Measurements from ENCODE around the gene CCDC61.

CCDC61 gene

DNA sequence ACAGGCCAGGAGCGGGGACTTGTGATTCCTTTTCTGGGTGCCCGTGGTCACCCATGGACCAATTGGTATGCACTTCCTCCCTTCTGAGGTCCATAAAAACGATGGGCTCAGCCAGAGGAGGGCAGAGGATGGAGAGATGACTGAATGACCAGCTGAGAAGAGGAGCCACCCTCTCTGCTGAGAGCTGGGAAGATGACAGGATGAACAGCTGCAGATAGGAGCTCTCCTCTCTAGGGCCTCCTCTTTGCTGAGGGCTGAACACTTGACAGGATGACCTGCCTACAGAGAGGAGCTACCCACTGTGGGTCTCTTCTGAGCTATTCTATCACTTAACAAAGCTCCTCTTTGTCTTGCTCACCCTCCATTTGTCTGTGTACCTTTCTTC, 41.5 kb downstream of the CCDC61 start:
- in situ Hi-C loops (cut with MboI; ENCODE audit: low sequenced_read_pairs) = no loop called here

DNA sequence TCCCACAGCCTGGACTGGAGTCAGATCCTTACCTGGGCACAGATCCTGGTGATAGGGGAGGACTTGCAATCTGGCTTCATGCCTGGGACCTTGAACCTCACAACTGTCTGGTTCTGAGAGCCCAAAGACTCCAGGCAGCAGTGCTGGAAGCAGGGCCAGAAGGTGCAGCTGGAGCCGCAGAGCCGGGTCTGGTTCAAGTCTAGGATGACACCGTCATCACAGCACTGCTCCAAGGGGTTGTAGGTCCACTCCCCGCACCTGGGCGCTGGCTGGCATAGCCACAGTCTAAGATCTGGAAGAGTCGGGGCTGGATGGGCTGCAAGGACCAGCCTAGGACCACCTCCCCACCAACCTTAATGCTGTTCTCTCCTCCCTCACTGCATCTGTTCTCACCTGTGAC, 44.9 kb downstream of the CCDC61 start:
- in situ Hi-C loops (cut with MboI; ENCODE audit: low sequenced_read_pairs) = no loop called here

DNA sequence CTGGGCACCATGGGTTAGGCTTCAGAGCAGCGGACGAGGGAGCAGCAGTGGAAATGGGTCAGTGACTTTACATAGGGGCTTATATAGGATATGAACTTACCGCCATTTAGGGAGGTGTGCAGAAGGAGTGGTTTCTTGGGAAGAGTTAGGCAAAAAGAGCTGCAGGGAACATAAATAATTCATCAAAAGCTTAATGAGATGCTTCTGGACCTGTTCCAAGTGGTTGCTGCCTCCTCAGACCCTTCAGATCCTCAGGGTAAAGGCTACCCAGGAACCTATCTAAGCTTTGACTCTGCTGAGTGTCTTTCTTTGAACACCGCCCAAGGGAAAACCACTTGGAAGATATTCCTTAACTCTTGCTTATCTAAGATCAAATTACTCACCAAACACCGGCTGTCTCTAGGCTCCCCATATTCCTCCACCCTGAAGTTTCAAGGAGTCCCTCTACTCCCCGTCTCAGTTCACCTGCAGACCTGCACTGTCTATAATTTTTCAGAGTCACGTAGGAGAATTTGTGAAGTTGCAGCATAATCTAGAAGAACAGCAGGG, 45.8 kb downstream of the CCDC61 start, which contains the start of gene IGFL4:
IGFL4 (minus strand) TSS at position 51 of the 549 bp plus-strand sequence; CDS start at position 11, 40 bp downstream.
- in situ Hi-C loops (cut with MboI; ENCODE audit: low sequenced_read_pairs) = no loop called here

DNA sequence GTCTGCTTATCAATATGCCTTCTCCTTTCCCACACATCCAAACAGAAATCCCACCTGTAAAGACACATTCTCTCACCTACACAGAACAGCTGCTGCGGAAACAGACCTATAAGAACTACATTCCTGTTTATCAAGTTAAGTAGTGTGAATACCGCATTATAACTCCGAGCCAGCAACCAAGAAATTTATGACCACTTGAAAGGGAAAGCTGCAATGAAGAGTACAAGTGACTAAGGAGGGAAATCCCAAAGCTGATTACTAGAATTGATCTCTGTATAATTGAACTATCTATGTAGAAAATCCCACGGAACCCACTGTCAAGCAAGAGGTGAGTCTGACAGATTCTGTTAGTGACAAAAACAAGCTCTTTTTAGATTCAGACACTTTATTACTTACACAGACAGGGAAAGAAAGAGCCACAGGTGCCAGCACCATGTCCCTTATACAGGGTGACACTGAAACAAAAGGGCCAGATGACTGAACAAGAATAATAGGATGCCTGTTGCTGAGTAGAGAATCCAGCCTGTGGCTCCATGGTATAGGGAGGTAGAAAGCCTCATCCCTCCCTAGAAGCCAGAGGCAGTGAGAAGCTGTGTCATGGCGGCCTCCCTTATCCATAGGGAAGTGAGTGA, 47.1 kb downstream of the CCDC61 start:
- in situ Hi-C loops (cut with MboI; ENCODE audit: low sequenced_read_pairs) = no loop called here

DNA sequence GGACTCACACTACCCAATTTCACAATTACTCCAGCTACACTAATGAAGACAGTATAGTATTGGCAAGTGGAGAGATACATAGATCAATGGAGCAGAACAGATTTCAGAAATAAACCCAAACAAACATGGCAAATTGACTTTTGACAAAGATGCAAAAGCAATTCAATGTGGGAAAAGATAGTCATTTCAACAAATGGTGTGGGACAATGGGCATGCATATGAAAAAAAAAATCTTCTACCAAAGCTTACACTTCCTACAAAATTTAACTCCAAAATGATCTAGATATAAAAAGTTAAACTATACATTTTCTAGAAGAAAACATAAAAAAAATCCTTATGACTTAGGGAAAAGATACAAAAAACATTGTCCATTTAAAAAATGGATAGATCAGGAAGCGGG, 48.3 kb downstream of the CCDC61 start:
- in situ Hi-C loops (cut with MboI; ENCODE audit: low sequenced_read_pairs) = no loop called here

DNA sequence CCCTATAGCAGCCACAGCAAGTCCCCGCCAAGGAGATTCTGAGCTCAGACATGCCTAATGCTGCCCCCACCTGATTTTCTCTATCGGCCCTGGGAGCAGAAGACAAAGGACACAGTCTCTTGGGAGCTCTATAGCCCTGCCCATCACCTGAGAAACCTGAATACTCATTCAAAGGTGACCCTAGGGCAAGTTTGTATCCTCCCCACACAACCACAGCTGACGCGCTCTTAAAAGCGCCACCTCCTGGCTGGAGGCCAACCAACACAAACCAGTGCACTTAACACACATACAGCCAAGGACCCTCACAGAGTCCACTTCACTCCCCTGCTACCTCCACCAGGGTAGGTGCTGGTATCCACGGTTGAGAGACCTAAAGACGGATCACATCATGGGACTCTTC, 54.3 kb downstream of the CCDC61 start:
- in situ Hi-C loops (cut with MboI; ENCODE audit: low sequenced_read_pairs) = no loop called here

DNA sequence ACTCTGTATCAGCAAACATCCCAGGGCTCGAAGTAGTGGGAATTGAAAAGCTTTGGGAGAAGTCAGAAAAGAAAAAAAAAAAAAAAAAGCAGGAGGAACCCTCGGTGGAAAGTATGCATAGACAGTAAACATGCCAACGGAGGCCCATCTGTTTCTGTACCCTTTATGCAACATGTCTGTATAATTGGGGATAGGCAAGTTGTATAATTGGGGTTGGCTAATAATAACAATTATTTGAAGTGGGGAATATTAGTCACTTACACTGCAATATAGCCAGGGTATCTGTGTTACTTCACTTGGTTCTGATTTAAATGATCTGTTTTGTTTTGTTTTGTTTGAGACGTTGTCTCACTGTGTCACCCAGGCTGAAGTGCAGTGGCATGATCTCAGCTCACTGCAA, 57.6 kb downstream of the CCDC61 start:
- in situ Hi-C loops (cut with MboI; ENCODE audit: low sequenced_read_pairs) = no loop called here

DNA sequence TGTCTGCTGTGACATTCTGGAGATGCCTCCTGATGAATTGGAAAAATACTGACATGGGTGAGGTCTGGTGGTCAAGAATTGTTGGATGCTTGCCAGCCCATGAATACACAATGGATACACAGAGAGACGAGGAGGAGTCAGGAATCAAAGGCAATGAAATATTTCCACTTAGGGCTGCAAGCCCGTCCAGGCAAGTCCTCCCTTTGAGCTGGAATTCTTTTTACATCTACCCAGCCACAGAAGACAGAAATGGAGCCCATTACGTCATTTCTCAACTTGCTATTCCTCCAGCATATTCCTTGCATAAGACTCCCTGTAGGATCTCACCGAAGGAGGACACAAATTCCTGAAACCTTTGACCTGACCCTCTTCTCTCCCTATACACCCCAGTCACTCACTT, 61.3 kb downstream of the CCDC61 start:
- in situ Hi-C loops (cut with MboI; ENCODE audit: low sequenced_read_pairs) = no loop called here

DNA sequence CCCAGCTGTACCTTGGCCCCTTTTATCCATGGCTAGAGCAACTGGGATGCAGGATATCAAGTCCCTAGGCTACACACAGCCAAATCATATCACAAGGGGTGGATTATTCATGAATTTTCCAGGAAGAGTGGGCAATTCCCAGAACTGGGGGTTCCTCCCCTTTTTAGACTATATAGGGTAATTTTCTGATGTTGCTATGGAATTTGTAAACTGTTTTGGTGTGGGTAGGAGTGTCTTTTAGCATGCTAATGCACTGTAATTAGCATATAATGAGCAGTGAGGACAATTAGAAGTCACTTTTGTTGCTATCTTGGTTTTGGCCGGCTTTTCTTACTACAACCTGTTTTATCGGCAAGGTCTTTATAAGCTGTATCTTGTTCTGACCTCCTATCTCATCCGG, 63.5 kb downstream of the CCDC61 start:
- in situ Hi-C loops (cut with MboI; ENCODE audit: low sequenced_read_pairs) = no loop called here

DNA sequence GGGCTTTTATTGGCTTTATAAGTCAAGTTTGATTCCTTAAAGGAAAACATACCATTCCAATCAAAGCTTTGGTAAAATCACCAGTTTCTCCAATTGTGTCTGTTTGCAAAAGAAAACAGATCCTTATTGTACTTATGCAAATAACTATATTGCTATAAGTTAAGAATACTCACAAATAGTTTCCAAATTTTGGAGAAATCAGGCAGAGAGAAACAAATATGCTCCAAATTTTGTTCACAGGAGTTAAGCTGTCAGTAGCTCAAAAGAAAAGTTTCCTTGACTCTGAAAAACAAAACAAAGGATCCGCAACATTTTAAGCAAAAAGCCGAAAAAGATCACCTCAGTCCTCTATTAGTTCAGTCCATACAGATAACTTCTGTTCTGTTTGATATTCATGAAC, 64.7 kb downstream of the CCDC61 start:
- in situ Hi-C loops (cut with MboI; ENCODE audit: low sequenced_read_pairs) = no loop called here

DNA sequence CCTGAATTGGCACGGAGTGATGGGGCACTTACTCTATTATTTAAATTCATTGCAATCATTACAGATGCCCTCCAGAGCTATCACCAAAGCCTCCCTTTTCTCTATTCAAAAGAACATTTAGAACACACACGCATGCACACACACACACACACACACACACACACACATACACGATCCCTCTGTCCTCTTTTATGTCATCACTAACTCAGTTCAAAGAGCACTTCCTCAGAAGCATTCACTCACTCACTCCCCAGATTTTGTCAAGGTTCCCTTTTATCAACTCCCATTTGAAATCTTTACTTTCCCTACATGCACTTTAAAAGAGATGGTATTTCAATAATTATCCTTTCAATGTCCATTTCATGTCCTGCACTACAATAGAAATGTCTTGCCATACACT, 67.9 kb downstream of the CCDC61 start:
- in situ Hi-C loops (cut with MboI; ENCODE audit: low sequenced_read_pairs) = no loop called here

DNA sequence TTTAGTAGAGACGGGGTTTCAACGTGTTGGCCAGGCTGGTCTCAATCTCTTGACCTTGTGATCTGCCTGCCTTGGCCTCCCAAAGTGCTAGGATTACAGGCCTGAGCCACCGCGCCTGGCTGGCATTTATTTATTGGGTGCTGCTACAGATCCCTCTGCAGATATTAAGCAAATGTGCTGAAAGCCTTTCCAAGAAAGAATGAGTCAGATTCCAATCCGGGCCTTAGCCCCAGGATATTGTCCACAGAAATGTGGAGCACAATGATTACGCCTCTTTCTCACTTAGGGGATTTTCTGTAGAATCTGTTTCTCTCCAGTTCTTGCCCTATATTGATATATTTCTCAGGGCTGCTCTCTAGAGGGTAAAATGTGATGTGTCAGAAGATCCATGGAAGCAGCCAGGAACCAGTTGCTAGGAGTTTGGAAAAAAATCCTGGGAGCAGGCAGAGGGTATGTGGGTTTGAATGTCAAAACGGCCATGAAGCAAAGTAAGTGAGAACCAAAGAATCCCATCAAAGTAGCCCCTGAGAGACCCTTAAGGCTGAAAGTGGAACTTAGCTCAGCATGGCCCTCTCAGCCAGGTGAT, 70.3 kb downstream of the CCDC61 start:
- in situ Hi-C loops (cut with MboI; ENCODE audit: low sequenced_read_pairs) = no loop called here

DNA sequence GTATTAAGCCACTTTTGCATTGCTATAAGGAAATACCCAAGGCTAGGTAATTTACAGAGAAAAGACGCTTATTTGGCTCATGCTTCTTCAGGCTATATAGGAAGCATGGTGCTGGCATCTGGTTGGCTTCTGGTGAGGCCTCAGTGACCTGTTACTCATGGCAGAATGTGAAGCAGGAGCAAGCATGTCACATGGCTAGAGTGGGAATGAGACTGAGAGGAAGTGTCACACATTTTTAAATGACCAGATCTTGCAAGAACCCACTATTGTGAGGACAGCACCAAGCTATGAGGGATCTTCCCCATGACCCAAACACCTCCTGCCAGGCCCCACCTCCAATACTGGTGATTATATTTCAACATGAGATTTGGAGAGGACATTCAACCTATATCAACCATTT, 71.2 kb downstream of the CCDC61 start:
- in situ Hi-C loops (cut with MboI; ENCODE audit: low sequenced_read_pairs) = no loop called here

DNA sequence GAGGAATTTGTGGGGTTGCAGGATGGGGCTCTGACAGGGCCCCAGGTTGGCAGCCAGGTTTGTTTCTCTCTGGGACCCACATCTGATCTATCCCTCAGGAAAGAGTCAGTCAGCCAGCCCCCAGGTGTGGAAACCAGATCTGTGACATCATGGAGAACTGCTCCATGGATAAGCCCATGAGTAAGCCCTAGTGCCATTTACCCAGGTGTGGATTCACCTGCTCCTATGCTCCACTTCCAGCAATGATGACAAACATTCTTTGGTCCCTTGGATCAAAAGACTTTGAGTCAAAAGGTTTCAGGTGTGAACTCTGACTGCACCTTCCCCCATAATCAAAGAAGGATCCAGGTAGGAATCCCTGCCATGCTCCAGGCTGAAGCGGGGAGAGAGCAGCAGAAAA, 72.4 kb downstream of the CCDC61 start:
- in situ Hi-C loops (cut with MboI; ENCODE audit: low sequenced_read_pairs) = no loop called here
